Right lobe of liver (tissue), 4 donors: ENCODE results near the gene ZZZ3.

ENCODE experiments used
- CTCF ChIP-seq, 4 donors: fragments of 200-600 bp in 3 of 4; fragments of 450-650 bp in 1 of 4; IDR thresholded peaks; one replicate each; pipeline versions ENCODE4 v1.5.1 to v1.8.0; 2016 to 2022; ENCODE audit warnings: antibody characterized with exemption in 4 of 4, mild to moderate bottlenecking in 2 of 4
- POLR2A ChIP-seq: fragments of 450-650 bp; IDR thresholded peaks from one replicate; pipeline ENCODE4 v1.6.1; 2017; ENCODE audit warnings: antibody characterized with exemption, mild to moderate bottlenecking
- donor health status: DM: no; HTN: no; CAD: no.
- donor health status: DM: no; HTN: no; CAD: no.
- donor health status: DM: no; HTN: yes; CAD: no.

- TF ChIP-seq CTCF (IDR thresholded peaks at IDR 0.05) (no peak), POLR2A (no peak)
Measured at GRCh38 chr1:77661696-77662095, 20.8 kb downstream of the ZZZ3 start.
